Lower leg skin (tissue), 4 donors: ENCODE results near the gene AUTS2. TPM values are rescaled to one million over a fixed set of nuclear protein-coding genes. Genes with fewer than 3 reads are reported as not detected.

Source experiments
- DNase-seq, 2 donors: peaks; one replicate each; pipeline ENCODE4 v3.0.0-alpha.2; 2019; ENCODE audit warnings: low spot score in 2 of 2
- H3K4me3 ChIP-seq: fragments of 200-600 bp; sonication (generic); 2 replicates; pipeline ENCODE4 v1.5.1; 2017; ENCODE audit warnings: mild to moderate bottlenecking, low read depth; ENCODE audit not compliant: poor library complexity, severe bottlenecking
- CTCF ChIP-seq, 3 donors: fragments of 450-650 bp; IDR thresholded peaks; one replicate each; pipeline ENCODE4 v1.5.1; 2016; ENCODE audit warnings: antibody characterized with exemption in 3 of 3, mild to moderate bottlenecking in 3 of 3, moderate library complexity in 2 of 3
- POLR2A ChIP-seq, 2 donors: fragments of 450-650 bp; IDR thresholded peaks; one replicate each; pipeline ENCODE4 v1.6.1; 2016 to 2017; ENCODE audit warnings: antibody characterized with exemption in 2 of 2, mild to moderate bottlenecking in 1 of 2, moderate library complexity in 1 of 2
- WGBS, 2 donors: methylation state at CpG; one replicate each; pipeline ENCODE4 v1.1.5; 2018; 5-methylcytosine and 5-hydroxymethylcytosine counted together
- intact Hi-C: fragments of 100-400 bp; cut with DNase I; formaldehyde crosslinking; loops from one replicate; pipeline ENCODE4 v1.15.0; 2023; ENCODE audit warnings: low total_unique reads
- total RNA-seq, 4 donors: library from RNA; depleted of rRNA; stranded (reverse); fragments of >200 nt; gene quantifications; one replicate each; pipeline ENCODE4 v1.1.0, GENCODE V29; 2016

Gene AUTS2
- total RNA-seq, 4 donors from 2014 or later = 30.8 to 41.9 (median 40.5) TPM

- WGBS, 2 donors = 82 to 89% methylated on average over 3 of the region's 3 CpGs
- no peak for TF ChIP-seq CTCF (IDR thresholded peaks at IDR 0.05)
- intact Hi-C loops = no loop called here
- no peak for DNase-seq
- H3K4me3 ChIP-seq = no peak overlapping the region
These were observed 709.4 kb downstream of the AUTS2 start for GRCh38 chr7:70307544-70308106.

GRCh38 chr7:70312336-70312735 lies 714.1 kb downstream of the AUTS2 start:
- TF ChIP-seq POLR2A (IDR thresholded peaks at IDR 0.05) (no peak), CTCF (IDR thresholded peaks at IDR 0.05) (no peak)
- intact Hi-C loops = no loop called here
- 73 to 91% methylated on average over 1 of the region's 1 CpG for WGBS, 2 donors
- no peak overlapping the region for H3K4me3 ChIP-seq
- DNase-seq = no peak

GRCh38 chr7:70313271-70313670 lies 715.0 kb downstream of the AUTS2 start:
- DNase-seq = no peak
- WGBS, 2 donors = 96 to 100% methylated on average over 3 of the region's 3 CpGs
- TF ChIP-seq POLR2A (IDR thresholded peaks at IDR 0.05) (no peak), CTCF (IDR thresholded peaks at IDR 0.05) (no peak)
- intact Hi-C loops = no loop called here
- no peak overlapping the region for H3K4me3 ChIP-seq

GRCh38 chr7:70313687-70314086 lies 715.4 kb downstream of the AUTS2 start:
- DNase-seq = no peak
- WGBS, 2 donors = 76 to 79% methylated on average over 10 of the region's 10 CpGs
- H3K4me3 ChIP-seq = no peak overlapping the region
- intact Hi-C loops = no loop called here
- no peak for TF ChIP-seq CTCF (IDR thresholded peaks at IDR 0.05)

GRCh38 chr7:70314221-70314620 lies 715.9 kb downstream of the AUTS2 start:
- TF ChIP-seq CTCF (IDR thresholded peaks at IDR 0.05) (no peak), POLR2A (IDR thresholded peaks at IDR 0.05) (no peak)
- no peak for DNase-seq
- no peak overlapping the region for H3K4me3 ChIP-seq
- WGBS, 2 donors = 60 to 62% methylated on average over 2 of the region's 2 CpGs
- intact Hi-C loops = no loop called here

- TF ChIP-seq POLR2A (IDR thresholded peaks at IDR 0.05) (no peak), CTCF (IDR thresholded peaks at IDR 0.05) (no peak)
- DNase-seq = no peak
- no peak overlapping the region for H3K4me3 ChIP-seq
- 51 to 54% methylated on average over 7 of the region's 7 CpGs for WGBS, 2 donors
- intact Hi-C loops = no loop called here
These were observed 718.5 kb downstream of the AUTS2 start for GRCh38 chr7:70316745-70317144.
